PFSK-1 (cell line): ENCODE data around the gene ABCC3.
A peak's percentile ranks its signal among the peaks of the same experiment; 100 is the strongest.

Source experiments
- FOXP2 ChIP-seq: optimal IDR thresholded peaks from 2 replicates; pipeline ENCODE3; 2011; ENCODE audit warnings: borderline replicate concordance, control low read depth, inconsistent platforms; ENCODE audit not compliant: insufficient read depth; ENCODE audit errors: extremely low read length, extremely low read depth
- POLR2AphosphoS5 ChIP-seq: IDR thresholded peaks from 2 replicates; pipeline ENCODE4 v1.6.1; 2012; ENCODE audit warnings: low read depth, mild to moderate bottlenecking, control low read depth, low read length, moderate library complexity
- SIN3A ChIP-seq: IDR thresholded peaks from 2 replicates; pipeline ENCODE4 v1.6.1; 2012; ENCODE audit warnings: mild to moderate bottlenecking, low read length, moderate library complexity, borderline replicate concordance; ENCODE audit not compliant: insufficient read depth
- TAF1 ChIP-seq: IDR thresholded peaks from 2 replicates; pipeline ENCODE4 v1.6.1; 2012; ENCODE audit warnings: low read length, control low read depth, borderline replicate concordance; ENCODE audit not compliant: insufficient read depth
- TF ChIP-seq, protein P1 (sequence below), 2 experiments: IDR thresholded peaks; 2 replicates each; pipeline versions ENCODE4 v1.6.1 to v1.8.0; 2011 to 2012; ENCODE audit warnings: low read depth in 2 of 2, low read length in 2 of 2, control low read depth in 1 of 2, inconsistent platforms in 1 of 2, mild to moderate bottlenecking in 1 of 2, moderate library complexity in 1 of 2; ENCODE audit not compliant: insufficient read depth in 1 of 2

ABCC3 gene

DNA sequence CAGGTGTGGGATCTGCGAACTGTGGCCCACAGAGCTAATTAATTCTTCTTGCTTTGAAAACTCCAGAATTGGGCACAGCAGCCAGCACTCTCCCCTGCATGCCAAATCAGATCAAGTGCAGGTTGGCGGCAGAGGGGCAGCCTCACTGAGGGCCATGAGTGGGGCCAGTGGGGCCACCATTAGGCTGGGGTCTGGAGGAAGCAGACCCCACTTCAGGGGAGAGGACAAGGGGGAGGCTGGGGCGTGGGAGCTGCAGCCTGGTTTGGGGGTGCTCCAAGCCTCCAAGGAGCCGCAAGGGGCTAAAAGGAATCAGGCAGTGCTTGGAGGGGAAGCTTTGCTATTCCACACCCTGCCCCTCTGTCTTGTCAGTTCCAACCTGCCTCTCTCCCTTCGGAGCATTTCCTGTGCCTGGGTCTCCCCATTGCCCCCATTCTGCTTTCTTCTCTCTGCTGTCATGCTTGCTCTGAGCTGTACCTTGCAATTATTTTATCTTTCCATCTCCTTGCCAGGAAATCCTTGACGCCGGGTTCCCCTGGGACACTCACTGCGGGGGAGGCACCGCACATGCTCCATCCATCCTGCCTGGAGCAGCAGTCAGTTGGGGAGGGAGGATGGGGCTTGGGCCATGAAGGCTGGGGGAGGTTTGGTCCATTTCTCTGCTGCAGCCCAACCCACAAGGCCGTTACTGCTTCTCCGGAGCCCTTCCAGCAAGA is 3.3 kb upstream of the ABCC3 start:
- no peak for TF ChIP-seq POLR2AphosphoS5
- TF ChIP-seq, protein P1, sequence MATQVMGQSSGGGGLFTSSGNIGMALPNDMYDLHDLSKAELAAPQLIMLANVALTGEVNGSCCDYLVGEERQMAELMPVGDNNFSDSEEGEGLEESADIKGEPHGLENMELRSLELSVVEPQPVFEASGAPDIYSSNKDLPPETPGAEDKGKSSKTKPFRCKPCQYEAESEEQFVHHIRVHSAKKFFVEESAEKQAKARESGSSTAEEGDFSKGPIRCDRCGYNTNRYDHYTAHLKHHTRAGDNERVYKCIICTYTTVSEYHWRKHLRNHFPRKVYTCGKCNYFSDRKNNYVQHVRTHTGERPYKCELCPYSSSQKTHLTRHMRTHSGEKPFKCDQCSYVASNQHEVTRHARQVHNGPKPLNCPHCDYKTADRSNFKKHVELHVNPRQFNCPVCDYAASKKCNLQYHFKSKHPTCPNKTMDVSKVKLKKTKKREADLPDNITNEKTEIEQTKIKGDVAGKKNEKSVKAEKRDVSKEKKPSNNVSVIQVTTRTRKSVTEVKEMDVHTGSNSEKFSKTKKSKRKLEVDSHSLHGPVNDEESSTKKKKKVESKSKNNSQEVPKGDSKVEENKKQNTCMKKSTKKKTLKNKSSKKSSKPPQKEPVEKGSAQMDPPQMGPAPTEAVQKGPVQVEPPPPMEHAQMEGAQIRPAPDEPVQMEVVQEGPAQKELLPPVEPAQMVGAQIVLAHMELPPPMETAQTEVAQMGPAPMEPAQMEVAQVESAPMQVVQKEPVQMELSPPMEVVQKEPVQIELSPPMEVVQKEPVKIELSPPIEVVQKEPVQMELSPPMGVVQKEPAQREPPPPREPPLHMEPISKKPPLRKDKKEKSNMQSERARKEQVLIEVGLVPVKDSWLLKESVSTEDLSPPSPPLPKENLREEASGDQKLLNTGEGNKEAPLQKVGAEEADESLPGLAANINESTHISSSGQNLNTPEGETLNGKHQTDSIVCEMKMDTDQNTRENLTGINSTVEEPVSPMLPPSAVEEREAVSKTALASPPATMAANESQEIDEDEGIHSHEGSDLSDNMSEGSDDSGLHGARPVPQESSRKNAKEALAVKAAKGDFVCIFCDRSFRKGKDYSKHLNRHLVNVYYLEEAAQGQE (IDR thresholded peaks at IDR 0.05; ENCODE audit: insufficient read depth in 1 of 2, low read depth in 2 of 2, low read length in 2 of 2) = no peak
- peak; percentile 20 for TF ChIP-seq FOXP2

DNA sequence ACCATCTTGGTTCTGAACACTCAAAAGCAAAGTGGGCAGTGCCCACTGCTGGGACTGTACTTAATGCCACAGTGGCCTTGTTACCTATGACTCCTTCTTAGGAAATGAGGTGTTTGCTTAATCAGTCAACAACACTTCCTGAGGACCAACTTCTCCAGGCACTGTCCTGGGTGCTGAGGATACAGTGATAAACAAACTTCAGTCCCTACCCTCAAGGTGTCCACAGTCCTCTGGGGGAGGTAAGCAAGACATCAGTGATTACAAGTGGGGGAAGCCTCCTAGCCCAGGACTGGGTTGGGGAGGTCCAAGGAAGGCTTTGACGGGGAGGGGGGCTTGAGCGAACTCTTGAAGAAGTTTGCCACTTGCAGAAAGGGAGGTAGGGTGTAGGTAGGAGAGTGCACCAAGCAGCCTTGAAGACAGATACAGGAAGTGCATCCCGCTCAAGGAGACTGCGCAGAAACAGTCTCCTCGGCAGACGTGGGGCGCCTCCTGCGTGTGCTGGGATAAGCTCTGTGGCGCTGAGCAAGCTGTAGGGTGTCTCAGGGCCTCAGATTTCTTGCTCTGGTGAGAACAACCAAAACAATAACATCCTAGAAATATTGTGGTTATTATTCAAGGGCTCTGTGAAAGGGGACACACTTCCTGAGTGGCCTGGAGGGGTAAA is 2.6 kb upstream of the ABCC3 start:
- TF ChIP-seq SIN3A = no peak
- no peak for TF ChIP-seq TAF1
- no peak for TF ChIP-seq POLR2AphosphoS5
- TF ChIP-seq, protein P1 (IDR thresholded peaks at IDR 0.05; ENCODE audit: insufficient read depth in 1 of 2, low read depth in 2 of 2, low read length in 2 of 2) = peak; percentile 68 to 87

DNA sequence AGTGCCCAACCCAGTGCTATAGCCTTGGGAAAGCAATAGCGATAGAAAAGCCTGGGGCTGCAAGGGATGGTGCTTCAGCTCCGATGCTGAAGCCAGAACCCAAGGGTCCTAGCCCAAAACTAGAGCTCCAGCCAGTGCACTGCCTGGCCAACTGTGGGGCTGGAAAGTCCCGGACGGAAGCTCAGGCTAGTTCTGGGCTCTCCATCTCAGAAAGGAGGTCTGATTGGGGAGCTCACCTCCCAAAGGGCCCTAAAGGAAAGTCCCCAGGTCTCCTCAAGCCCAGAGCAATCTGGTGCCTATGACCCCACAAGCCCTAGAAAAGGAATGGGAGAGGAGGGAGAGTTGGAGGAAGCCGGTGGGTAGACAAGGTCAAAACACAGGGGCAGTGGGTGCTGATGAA is 2.0 kb upstream of the ABCC3 start:
- no peak for TF ChIP-seq FOXP2
- TF ChIP-seq, protein P1 (IDR thresholded peaks at IDR 0.05; ENCODE audit: insufficient read depth in 1 of 2, low read depth in 2 of 2, low read length in 2 of 2) = no peak
- no peak for TF ChIP-seq SIN3A
- TF ChIP-seq POLR2AphosphoS5 = no peak
- no peak for TF ChIP-seq TAF1

DNA sequence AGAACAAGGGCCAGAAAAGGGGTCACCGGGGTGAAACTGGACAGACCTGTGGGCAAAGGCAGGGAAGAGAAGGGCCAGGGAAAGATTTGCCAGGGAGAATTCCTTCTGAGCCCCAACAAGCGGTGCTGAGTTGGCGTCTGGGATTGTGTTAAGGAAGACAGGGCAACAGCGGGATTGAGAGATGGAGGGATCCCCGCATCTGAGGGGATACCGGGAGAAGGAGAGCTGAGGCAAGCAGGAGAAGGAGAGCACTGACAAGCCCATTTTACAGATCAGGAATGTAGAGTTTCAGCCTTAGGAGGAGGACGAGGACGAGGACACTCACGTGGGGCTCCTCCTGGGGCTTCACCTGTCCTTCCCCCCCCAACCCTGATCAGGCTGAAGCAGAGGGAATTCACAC is 998 bp upstream of the ABCC3 start:
- TF ChIP-seq POLR2AphosphoS5 (no peak), FOXP2 (no peak), SIN3A (no peak), TAF1 (no peak)
- TF ChIP-seq, protein P1 (IDR thresholded peaks at IDR 0.05; ENCODE audit: insufficient read depth in 1 of 2, low read depth in 2 of 2, low read length in 2 of 2) = no peak
